Neutrophil (primary cell): Measurements from ENCODE around the gene CYLD.
A peak's percentile ranks its signal among the peaks of the same experiment; 100 is the strongest.

Experiments used
- H3K27ac ChIP-seq: fragments of 200-600 bp; sonication (generic); 2 replicates; pipeline ENCODE4 v1.5.1; 2016; ENCODE audit warnings: mild to moderate bottlenecking, moderate library complexity
- H3K27me3 ChIP-seq: fragments of 200-600 bp; sonication (generic); 2 replicates; pipeline ENCODE4 v1.6.0; 2016; ENCODE audit warnings: mild to moderate bottlenecking
- H3K36me3 ChIP-seq: fragments of 200-600 bp; sonication (generic); 2 replicates; pipeline ENCODE4 v1.5.1; 2017
- H3K4me1 ChIP-seq, 2 experiments: fragments of 200-600 bp in 1 of 2; sonication (generic) in 1 of 2; 1 replicate in 1 of 2; 2 replicates in 1 of 2; pipeline versions ENCODE4 v1.5.1 to v1.6.1; 2013 to 2016; ENCODE audit warnings: low read depth in 1 of 2, low read length in 1 of 2, mild to moderate bottlenecking in 1 of 2, moderate library complexity in 1 of 2; ENCODE audit not compliant: control insufficient read depth in 1 of 2, insufficient read depth in 1 of 2
- H3K4me3 ChIP-seq, 2 experiments: fragments of 200-600 bp in 1 of 2; sonication (generic) in 1 of 2; 1 replicate in 1 of 2; 2 replicates in 1 of 2; pipeline ENCODE4 v1.5.1; 2013 to 2016; ENCODE audit warnings: low read depth in 1 of 2, low read length in 1 of 2, mild to moderate bottlenecking in 1 of 2, moderate library complexity in 1 of 2
- H3K9me3 ChIP-seq: fragments of 200-600 bp; sonication (generic); 2 replicates; pipeline ENCODE4 v1.5.1; 2016
- CTCF ChIP-seq: fragments of 200-600 bp; sonication (generic); IDR thresholded peaks from 2 replicates; pipeline ENCODE4 v1.5.1; 2016; ENCODE audit warnings: antibody characterized with exemption

Gene CYLD

GRCh38 chr16:50751528-50751927, 9.6 kb downstream of the CYLD start:
- Histone ChIP-seq H3K9me3 (no peaks in the 10 kb centered on the region), H3K27ac (peak overlapping the region; percentile 36), H3K27me3 (no peaks in the 10 kb centered on the region), H3K4me1 (peaks cover 12 to 25% of the 10 kb centered on the region in 2 experiments), H3K4me3 (no peak overlapping the region), H3K36me3 (peaks cover 69% of the 10 kb centered on the region)
- TF ChIP-seq CTCF = no peak

GRCh38 chr16:50752471-50753235, 10.8 kb downstream of the CYLD start:
- H3K36me3 ChIP-seq = peaks cover 75% of the 10 kb centered on the region
- TF ChIP-seq CTCF = no peak
- no peaks in the 10 kb centered on the region for H3K9me3 ChIP-seq
- H3K27ac ChIP-seq = no peak overlapping the region
- no peaks in the 10 kb centered on the region for H3K27me3 ChIP-seq
- peaks cover 7 to 14% of the 10 kb centered on the region in 2 experiments for H3K4me1 ChIP-seq
- H3K4me3 ChIP-seq = no peak overlapping the region

- Histone ChIP-seq H3K4me1 (peaks cover 1 to 2% of the 10 kb centered on the region in 2 experiments), H3K36me3 (peaks cover 70% of the 10 kb centered on the region), H3K27ac (no peak overlapping the region), H3K4me3 (no peak overlapping the region), H3K27me3 (no peaks in the 10 kb centered on the region), H3K9me3 (no peaks in the 10 kb centered on the region)
- TF ChIP-seq CTCF = no peak
These were observed 14.6 kb downstream of the CYLD start for GRCh38 chr16:50756473-50756872.

- no peak for TF ChIP-seq CTCF
- H3K4me1 ChIP-seq = no peaks in the 10 kb centered on the region
- no peak overlapping the region for H3K27ac ChIP-seq
- H3K36me3 ChIP-seq = peaks cover 50% of the 10 kb centered on the region
- H3K4me3 ChIP-seq = no peak overlapping the region
- no peaks in the 10 kb centered on the region for H3K9me3 ChIP-seq
- no peaks in the 10 kb centered on the region for H3K27me3 ChIP-seq
These were observed 19.4 kb downstream of the CYLD start for GRCh38 chr16:50761267-50761666.

GRCh38 chr16:50762241-50762640, 20.4 kb downstream of the CYLD start:
- Histone ChIP-seq H3K9me3 (no peaks in the 10 kb centered on the region), H3K36me3 (peaks cover 45% of the 10 kb centered on the region), H3K4me3 (no peak overlapping the region), H3K27ac (no peak overlapping the region), H3K27me3 (no peaks in the 10 kb centered on the region), H3K4me1 (no peaks in the 10 kb centered on the region)
- TF ChIP-seq CTCF = no peak
